GM13976 (cell line): ENCODE results near the gene DMAC2L.

Experiments used
- DNase-seq: peaks from one replicate; pipeline ENCODE4 v3.0.0; 2012; ENCODE audit warnings: low spot score
- in situ Hi-C: fragments of 300-500 bp; cut with MboI; formaldehyde crosslinking; loops from one replicate; pipeline ENCODE4 v1.12.0; 2022; ENCODE audit warnings: low sequenced_read_pairs, mixed read lengths, inconsistent platforms; ENCODE audit not compliant: unreplicated experiment
- TF ChIP-seq, protein P1 (sequence below): IDR thresholded peaks from 2 replicates; pipeline ENCODE4 v1.5.1; 2012; ENCODE audit warnings: borderline replicate concordance, mild to moderate bottlenecking; ENCODE audit not compliant: insufficient read depth; ENCODE audit errors: extremely low read depth, missing control alignments, control extremely low read depth

Gene DMAC2L

DNA sequence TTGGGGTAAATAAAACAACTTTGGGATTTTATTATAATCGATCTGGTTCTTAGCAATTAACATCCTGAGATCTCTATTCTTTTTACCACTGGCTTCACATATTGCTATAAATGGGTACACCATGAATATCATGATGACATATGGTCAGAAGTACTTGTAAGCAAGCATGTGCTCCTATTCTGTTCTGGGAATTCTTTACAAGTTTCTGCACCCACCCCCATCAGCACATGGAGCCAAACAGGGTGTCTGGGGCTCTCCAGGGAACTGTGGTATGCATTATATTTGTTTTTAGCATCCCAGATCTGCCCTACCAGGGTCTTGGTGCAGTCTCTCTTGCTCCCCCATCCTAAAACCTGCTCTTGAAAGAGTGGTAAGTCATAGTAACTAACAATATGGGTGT lies 31.3 kb downstream of the DMAC2L start:
- no peak for DNase-seq
- in situ Hi-C loops: no loop called here
- TF ChIP-seq, protein P1, sequence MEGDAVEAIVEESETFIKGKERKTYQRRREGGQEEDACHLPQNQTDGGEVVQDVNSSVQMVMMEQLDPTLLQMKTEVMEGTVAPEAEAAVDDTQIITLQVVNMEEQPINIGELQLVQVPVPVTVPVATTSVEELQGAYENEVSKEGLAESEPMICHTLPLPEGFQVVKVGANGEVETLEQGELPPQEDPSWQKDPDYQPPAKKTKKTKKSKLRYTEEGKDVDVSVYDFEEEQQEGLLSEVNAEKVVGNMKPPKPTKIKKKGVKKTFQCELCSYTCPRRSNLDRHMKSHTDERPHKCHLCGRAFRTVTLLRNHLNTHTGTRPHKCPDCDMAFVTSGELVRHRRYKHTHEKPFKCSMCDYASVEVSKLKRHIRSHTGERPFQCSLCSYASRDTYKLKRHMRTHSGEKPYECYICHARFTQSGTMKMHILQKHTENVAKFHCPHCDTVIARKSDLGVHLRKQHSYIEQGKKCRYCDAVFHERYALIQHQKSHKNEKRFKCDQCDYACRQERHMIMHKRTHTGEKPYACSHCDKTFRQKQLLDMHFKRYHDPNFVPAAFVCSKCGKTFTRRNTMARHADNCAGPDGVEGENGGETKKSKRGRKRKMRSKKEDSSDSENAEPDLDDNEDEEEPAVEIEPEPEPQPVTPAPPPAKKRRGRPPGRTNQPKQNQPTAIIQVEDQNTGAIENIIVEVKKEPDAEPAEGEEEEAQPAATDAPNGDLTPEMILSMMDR: no peak

DNA sequence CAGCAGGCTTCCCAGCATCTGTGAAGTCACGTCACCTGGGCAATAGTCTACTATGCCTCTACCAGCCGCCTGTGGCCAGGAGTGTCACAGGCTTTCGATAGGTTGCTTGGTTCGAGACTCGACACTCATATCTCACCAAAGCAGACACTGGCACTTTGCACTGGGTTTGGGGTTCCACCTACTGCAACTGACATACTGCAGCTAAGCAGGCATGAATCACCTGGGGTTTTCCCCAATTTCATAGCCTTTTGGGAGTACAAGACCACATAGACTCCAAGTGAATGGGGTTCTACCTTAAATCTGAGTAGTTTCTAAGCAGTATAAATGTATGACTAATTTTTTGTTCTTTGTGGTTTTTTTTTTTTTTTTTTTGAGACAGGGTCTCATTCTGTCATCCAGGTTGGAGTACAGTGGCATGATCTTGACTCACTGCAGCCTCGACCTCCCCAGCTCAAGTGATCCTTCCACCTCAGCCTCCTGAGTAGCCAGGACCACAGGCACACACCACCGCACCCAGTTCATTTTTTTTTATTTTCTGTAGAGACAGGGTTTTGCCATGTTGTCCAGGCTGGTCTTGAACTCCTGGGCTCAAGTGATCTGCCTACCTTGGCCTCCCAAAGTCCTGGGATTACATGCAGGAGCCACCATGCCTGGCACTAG lies 32.1 kb downstream of the DMAC2L start:
- DNase-seq: peak; percentile 52
- in situ Hi-C loops: no loop called here
- TF ChIP-seq, protein P1: no peak

- TF ChIP-seq, protein P1: no peak
- DNase-seq: no peak
- in situ Hi-C loops: no loop called here
Measured at GRCh38 chr14:50344876-50345563, 32.9 kb downstream of the DMAC2L start.

DNA sequence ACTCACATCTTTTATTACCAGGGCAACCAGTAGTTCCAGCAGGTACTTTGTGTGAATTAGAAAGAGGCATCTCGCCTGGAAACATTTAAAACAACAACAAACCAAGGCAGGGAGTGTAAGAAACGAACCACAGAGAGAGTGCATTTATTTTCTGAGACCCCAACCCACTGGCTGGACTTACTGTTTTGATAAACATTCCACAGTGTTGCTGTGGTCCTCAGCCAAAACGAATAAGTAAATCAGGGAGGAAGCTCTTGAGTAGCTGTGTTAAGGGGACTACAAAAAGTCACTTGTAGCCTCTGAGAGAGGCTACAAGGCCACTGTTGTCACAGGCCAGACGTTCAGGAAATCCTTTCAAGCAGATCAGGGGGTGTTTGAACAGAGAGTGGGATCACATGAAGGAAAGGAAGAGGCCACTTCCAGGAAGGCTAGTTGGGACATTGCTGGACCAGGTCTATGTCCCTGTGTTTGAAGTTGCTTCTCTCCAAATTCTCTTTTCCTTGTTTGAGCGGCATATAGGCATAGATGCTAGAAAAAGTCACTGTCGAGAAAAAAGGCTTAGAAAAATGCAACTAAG lies 33.8 kb downstream of the DMAC2L start:
- in situ Hi-C loops: no loop called here
- no peak for DNase-seq

DNA sequence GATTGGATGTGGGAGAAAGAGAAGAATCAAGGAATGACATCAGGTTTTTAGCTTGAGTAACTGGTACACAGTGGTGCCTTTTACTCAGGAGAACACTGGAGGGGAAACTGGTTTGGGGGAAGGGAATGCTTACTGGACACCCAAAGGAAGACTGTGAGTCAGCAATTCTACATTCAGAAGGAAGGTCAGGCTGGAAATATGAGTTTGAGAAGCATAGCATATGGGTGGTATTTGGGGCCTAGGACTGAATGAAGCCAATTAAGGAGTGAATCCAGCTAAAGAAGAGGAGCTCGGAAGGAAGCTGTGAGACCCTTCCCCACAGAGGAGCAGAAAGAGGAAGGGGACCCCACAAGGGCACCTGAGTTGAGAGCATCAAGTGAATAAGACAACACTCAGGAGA lies 35.4 kb downstream of the DMAC2L start:
- no peak for DNase-seq
- TF ChIP-seq, protein P1: no peak

More for the DNA sequence above, 33.8 kb downstream of the DMAC2L start:
- TF ChIP-seq, protein P1: no peak

DNA sequence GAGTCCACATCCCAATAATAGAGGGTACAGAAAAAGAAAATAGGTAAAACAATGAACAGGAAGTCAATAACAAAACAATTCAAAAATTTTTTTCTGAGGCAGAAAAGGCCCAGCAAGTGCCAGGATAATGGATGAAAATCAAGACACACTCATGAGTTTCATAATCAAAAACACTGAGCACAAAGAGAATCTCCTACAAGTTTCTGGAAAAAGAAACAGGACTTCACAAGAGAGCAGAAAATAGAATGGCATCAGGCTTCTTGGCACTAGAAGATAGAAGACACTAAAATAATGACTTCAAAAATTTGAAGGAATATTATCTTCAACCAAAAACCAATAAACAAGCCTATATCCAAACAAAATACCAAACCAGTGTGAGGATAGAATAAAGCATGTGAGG lies 36.8 kb downstream of the DMAC2L start:
- no peak for DNase-seq
- in situ Hi-C loops: no loop called here
- TF ChIP-seq, protein P1: no peak

More for the DNA sequence above, 35.4 kb downstream of the DMAC2L start:
- in situ Hi-C loops: no loop called here
